Suppressor macrophage (primary cell): ENCODE data around the gene MANSC4.
A peak's percentile ranks its signal among the peaks of the same experiment; 100 is the strongest.
"Not testable (repeated sequence)": the region's sequence is repeated elsewhere in the genome, so short reads cannot be mapped to it uniquely, and the experiment has no call there.

Experiments used
- DNase-seq, 4 experiments: peaks; one replicate each; pipeline ENCODE4 v3.0.0-alpha.2; 2020 to 2022

Gene MANSC4

GRCh38 chr12:27747111-27747820 is 32.8 kb downstream of the MANSC4 start:
- no peak for DNase-seq

DNA sequence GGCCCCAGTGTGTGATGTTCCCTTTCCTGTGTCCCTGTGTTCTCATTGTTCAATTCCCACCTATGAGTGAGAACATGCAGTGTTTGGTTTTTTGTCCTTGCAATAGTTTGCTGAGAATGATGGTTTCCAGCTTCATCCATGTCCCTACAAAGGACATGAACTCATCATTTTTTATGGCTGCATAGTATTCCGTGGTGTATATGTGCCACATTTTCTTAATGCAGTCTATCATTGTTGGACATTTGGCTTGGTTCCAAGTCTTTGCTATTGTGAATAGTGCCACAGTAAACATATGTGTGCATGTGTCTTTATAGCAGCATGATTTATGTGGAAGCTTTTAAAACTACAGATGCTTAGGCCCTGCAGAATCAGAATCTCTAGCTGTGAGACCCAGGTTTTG is 34.3 kb downstream of the MANSC4 start:
- not testable (repeated sequence) for DNase-seq

GRCh38 chr12:27743601-27744000 is 36.4 kb downstream of the MANSC4 start:
- no peak for DNase-seq

GRCh38 chr12:27734321-27734720 is 45.7 kb downstream of the MANSC4 start:
- DNase-seq, result not testable (repeated sequence)

- DNase-seq, result no peak
These were observed 46.2 kb downstream of the MANSC4 start for GRCh38 chr12:27733791-27734190.

GRCh38 chr12:27733052-27733656 is 46.9 kb downstream of the MANSC4 start:
- DNase-seq, result peak; percentile 38 to 58 (median 47)

DNA sequence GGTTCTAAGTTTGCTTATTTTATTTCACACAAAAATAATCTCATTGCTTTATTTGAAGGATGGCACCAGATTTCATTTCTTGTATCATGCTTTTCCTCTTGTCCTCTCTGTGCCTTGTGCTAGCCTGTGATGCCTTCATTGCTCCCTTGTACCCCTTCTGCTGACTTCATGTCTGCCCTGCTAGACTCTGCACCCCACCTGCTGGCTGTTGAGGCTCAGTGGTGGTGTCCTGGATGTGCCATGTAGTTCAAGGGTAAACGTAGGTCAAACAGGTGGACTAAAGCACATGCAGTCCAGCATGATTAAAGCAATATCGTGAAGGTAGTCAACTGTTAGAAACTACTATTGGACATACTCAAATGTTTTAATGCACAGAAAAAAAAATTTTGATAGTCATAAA is 47.8 kb downstream of the MANSC4 start:
- DNase-seq, result no peak

- DNase-seq, result no peak
These were observed 49.9 kb downstream of the MANSC4 start for GRCh38 chr12:27730097-27730588.

GRCh38 chr12:27723212-27723611 is 56.8 kb downstream of the MANSC4 start:
- DNase-seq, result no peak
